T-cell (primary cell): ENCODE results near the gene PPT2. TPM values are rescaled to one million over a fixed set of nuclear protein-coding genes. Genes with fewer than 3 reads are reported as not detected.

Source experiments
- ATAC-seq, 4 experiments: fragments of 200-7000 bp in 3 of 4; fragments of 150-1000 bp in 1 of 4; cut with Tn5 transposase; replicated peaks in 1 of 4; 1 replicate in 3 of 4; 2 replicates in 1 of 4; pipeline ENCODE4 v1.10.0; 2021; ENCODE audit warnings: moderate library complexity in 3 of 4, mild to moderate bottlenecking in 2 of 4, moderate number of reproducible peaks in 1 of 4
- CTCF ChIA-PET, 2 donors: fragments of 300-600 bp; sonication (Branson Sonifier 250); formaldehyde crosslinking; loops; one replicate each; lab custom pipeline; 2022; ENCODE audit warnings: antibody characterized with exemption in 2 of 2; lab: Charles Lee
- POLR2A ChIA-PET, 2 donors: fragments of 300-600 bp; sonication (Branson Sonifier 250); formaldehyde crosslinking; loops; one replicate each; lab custom pipeline; 2022; ENCODE audit warnings: antibody characterized with exemption in 2 of 2; lab: Charles Lee
- DNase-seq, 35 experiments: peaks; one replicate each; pipeline versions ENCODE4 v3.0.0 to v3.0.0-alpha.2; 2013 to 2023
- H3K27ac ChIP-seq: one replicate; pipeline ENCODE4 v1.5.1; 2013; ENCODE audit warnings: low read length
- H3K27me3 ChIP-seq, 2 experiments: replicated peaks in 1 of 2; 1 replicate in 1 of 2; 2 replicates in 1 of 2; pipeline versions ENCODE4 v1.6.1 to v1.7.0; 2013; ENCODE audit warnings: low read length in 1 of 2, mixed read lengths in 1 of 2; ENCODE audit not compliant: control insufficient read depth in 2 of 2, insufficient read depth in 2 of 2; ENCODE audit errors: extremely low read depth in 1 of 2
- H3K36me3 ChIP-seq, 2 donors: 1 replicate in 1 of 2; 2 replicates in 1 of 2; pipeline versions ENCODE4 v1.6.1 to v1.7.0; 2013; ENCODE audit warnings: low read length in 1 of 2; ENCODE audit not compliant: control insufficient read depth in 2 of 2, insufficient read depth in 1 of 2; ENCODE audit errors: extremely low read depth in 1 of 2
- H3K4me1 ChIP-seq, 2 experiments: 1 replicate in 1 of 2; 2 replicates in 1 of 2; pipeline versions ENCODE4 v1.6.1 to v1.7.0; 2013; ENCODE audit warnings: low read length in 2 of 2, mixed read lengths in 1 of 2; ENCODE audit not compliant: insufficient read depth in 2 of 2, control insufficient read depth in 1 of 2; ENCODE audit errors: extremely low read depth in 1 of 2
- H3K4me3 ChIP-seq, 2 donors: 1 replicate in 1 of 2; 2 replicates in 1 of 2; pipeline versions ENCODE4 v1.5.1 to v1.7.0; 2013; ENCODE audit warnings: mild to moderate bottlenecking in 2 of 2, low read length in 1 of 2, moderate library complexity in 1 of 2; ENCODE audit not compliant: control insufficient read depth in 1 of 2; ENCODE audit errors: extremely low read depth in 1 of 2
- H3K9me3 ChIP-seq: 2 replicates; pipeline ENCODE4 v1.7.0; 2013
- H3K27ac Mint-ChIP-seq, 2 donors: one replicate each; pipeline ENCODE4 v1.8.0; 2020 to 2021; ENCODE audit warnings: mild to moderate bottlenecking in 2 of 2, mixed read lengths in 2 of 2
- H3K27me3 Mint-ChIP-seq, 2 donors: one replicate each; pipeline ENCODE4 v1.8.0; 2021 to 2022; ENCODE audit warnings: mixed read lengths in 2 of 2
- H3K36me3 Mint-ChIP-seq: one replicate; pipeline ENCODE4 v1.8.0; 2021; ENCODE audit warnings: mixed read lengths
- H3K4me1 Mint-ChIP-seq, 3 donors: one replicate each; pipeline ENCODE4 v1.8.0; 2020 to 2022; ENCODE audit warnings: mixed read lengths in 3 of 3, mild to moderate bottlenecking in 1 of 3
- H3K4me3 Mint-ChIP-seq, 3 donors: one replicate each; pipeline ENCODE4 v1.8.0; 2020 to 2022; ENCODE audit warnings: mild to moderate bottlenecking in 3 of 3, mixed read lengths in 3 of 3, moderate library complexity in 3 of 3
- H3K9me3 Mint-ChIP-seq, 3 donors: one replicate each; pipeline ENCODE4 v1.8.0; 2020 to 2022; ENCODE audit warnings: mixed read lengths in 3 of 3
- WGBS: methylation state at CpG from one replicate; pipeline ENCODE4 v1.1.5; 2013; ENCODE audit warnings: missing lambda C conversion rate; ENCODE audit not compliant: insufficient coverage; 5-methylcytosine and 5-hydroxymethylcytosine counted together
- total RNA-seq, 35 experiments: library from RNA in 6 of 35; stranded (reverse) in 6 of 35; fragments of 120-200 nt in 1 of 35; gene quantifications; one replicate each; pipeline versions ENCODE4 v1.2.1 to v1.2.4 and lab custom pipeline; 2013 to 2026

PPT2 gene
- total RNA-seq, 5 donors from 2014 or later (not counting 1 experiment from before 2014, with no cell fraction given): 11.2 to 25.6 (median 19.3) TPM

GRCh38 chr6:32158052-32158451 lies 4.1 kb downstream of the PPT2 start:
- ChIA-PET CTCF (no interaction called here), POLR2A (no interaction called here)
- Mint-ChIP-seq H3K4me1 (peaks cover 20 to 26% (median 26%) of the 10 kb centered on the region in 3 donors), H3K9me3 (no peaks in the 10 kb centered on the region), H3K27me3 (peaks cover 0 to 3% of the 10 kb centered on the region in 2 donors), H3K27ac (no peak overlapping the region), H3K36me3 (peaks cover 16% of the 10 kb centered on the region), H3K4me3 (no peak overlapping the region)
- H3K4me1 ChIP-seq: peaks cover 6 to 29% of the 10 kb centered on the region in 2 experiments
- H3K27me3 ChIP-seq: peaks cover 0 to 4% of the 10 kb centered on the region in 2 experiments
- H3K36me3 ChIP-seq: peaks cover 6 to 12% of the 10 kb centered on the region in 2 donors
- no peak overlapping the region for H3K4me3 ChIP-seq
- no peak overlapping the region for H3K27ac ChIP-seq
- no peaks in the 10 kb centered on the region for H3K9me3 ChIP-seq
- DNase-seq (no peak), ATAC-seq (no peak)

DNA sequence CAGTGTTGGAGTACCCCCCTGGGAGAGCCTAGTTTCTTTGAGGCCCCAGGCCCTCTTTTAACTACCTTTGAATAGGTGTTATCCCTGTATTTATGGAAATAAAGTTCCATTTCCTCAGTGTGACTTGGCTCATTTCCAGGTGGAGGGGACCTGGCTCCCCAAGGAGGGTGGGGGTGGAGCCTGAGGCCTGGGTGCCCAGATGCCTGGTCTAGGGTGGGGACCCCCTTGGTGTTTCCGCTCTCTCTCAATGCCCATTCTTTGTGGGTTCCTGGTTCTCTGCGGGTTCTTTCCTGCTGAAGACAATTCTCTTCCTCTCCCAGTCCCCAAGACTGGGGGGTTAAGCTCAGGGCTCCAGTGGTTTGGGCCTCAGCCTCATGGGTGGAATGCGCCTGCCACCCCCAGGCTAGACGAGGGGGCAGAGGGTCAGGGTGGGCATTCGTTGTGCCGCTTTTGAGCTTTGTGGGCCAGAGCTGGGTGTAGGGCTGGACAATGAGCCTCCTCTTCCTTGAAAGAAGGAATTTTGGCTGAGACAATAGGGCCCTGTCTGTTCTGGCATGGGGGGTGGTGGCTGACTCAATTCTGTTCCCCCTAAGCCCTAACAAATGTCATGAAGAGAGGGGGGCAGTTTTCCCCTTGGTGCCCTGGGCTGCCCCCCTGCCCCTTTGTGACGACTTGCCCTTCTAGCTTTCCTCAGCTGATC lies 9.8 kb downstream of the PPT2 start:
- ATAC-seq (no peak), DNase-seq (no peak)
- H3K4me1 ChIP-seq: no peaks in the 10 kb centered on the region
- H3K9me3 ChIP-seq: no peaks in the 10 kb centered on the region
- no peak overlapping the region for H3K27ac ChIP-seq
- Mint-ChIP-seq H3K27me3 (no peaks in the 10 kb centered on the region), H3K4me3 (no peak overlapping the region), H3K4me1 (no peaks in the 10 kb centered on the region), H3K27ac (no peak overlapping the region), H3K9me3 (no peaks in the 10 kb centered on the region), H3K36me3 (peaks cover 22% of the 10 kb centered on the region)
- H3K4me3 ChIP-seq: no peak overlapping the region
- H3K27me3 ChIP-seq: no peaks in the 10 kb centered on the region
- ChIA-PET POLR2A (no interaction called here), CTCF (no interaction called here)
- WGBS: no CpG with 5 or more reads among the region's 7 CpGs
- H3K36me3 ChIP-seq: peaks cover 0 to 18% of the 10 kb centered on the region in 2 donors

- Histone ChIP-seq H3K27ac (no peak within 1 kb of the TSS), H3K27me3 (no peaks in the 10 kb centered on the region), H3K4me1 (no peaks in the 10 kb centered on the region), H3K4me3 (no peak within 1 kb of the TSS), H3K36me3 (peaks cover 0 to 24% of the 10 kb centered on the region in 2 donors), H3K9me3 (no peaks in the 10 kb centered on the region)
- H3K4me1 Mint-ChIP-seq: no peaks in the 10 kb centered on the region
- ATAC-seq (no peak), DNase-seq (no peak)
- H3K36me3 Mint-ChIP-seq: peaks cover 26% of the 10 kb centered on the region
- no peak within 1 kb of the TSS for H3K27ac Mint-ChIP-seq
- H3K4me3 Mint-ChIP-seq: no peak within 1 kb of the TSS
- ChIA-PET POLR2A (no interaction called here), CTCF (no interaction called here)
- no peaks in the 10 kb centered on the region for H3K27me3 Mint-ChIP-seq
- H3K9me3 Mint-ChIP-seq: no peaks in the 10 kb centered on the region
These were observed 10.4 kb downstream of the PPT2 start, which contains the start of gene EGFL8 for GRCh38 chr6:32164295-32164694. TSS of gene EGFL8 (plus strand) at chr6:32164595. CDS start at chr6:32166166, 1,571 bp downstream.

DNA sequence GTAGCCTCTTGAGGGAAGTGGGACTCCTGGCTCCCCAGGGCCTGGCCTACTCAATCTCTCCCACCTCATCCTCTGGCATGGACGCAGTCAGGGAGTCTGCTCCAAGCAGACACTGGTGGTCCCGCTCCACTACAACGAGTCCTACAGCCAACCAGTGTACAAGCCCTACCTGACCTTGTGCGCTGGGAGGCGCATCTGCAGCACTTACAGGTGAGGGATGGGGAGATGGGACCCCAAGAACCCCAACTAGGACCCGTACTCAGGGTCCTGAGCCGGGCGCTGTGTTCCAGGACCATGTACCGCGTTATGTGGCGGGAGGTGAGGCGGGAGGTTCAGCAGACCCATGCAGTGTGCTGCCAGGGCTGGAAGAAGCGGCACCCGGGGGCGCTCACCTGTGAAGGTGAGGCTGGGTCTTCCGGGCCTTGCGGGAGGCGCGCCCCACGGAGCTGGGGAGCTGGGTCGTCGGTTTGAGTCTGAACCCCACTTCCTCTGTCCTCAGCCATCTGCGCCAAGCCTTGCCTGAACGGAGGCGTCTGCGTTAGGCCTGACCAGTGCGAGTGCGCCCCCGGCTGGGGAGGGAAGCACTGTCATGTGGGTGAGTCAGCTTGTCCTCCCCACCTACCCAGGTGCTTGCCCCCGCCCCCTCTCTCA lies 12.6 kb downstream of the PPT2 start:
- Histone ChIP-seq H3K27ac (no peak overlapping the region), H3K9me3 (no peaks in the 10 kb centered on the region), H3K27me3 (no peaks in the 10 kb centered on the region), H3K36me3 (peaks cover 3 to 43% of the 10 kb centered on the region in 2 donors), H3K4me3 (no peak overlapping the region), H3K4me1 (no peaks in the 10 kb centered on the region)
- Mint-ChIP-seq H3K27me3 (no peaks in the 10 kb centered on the region), H3K27ac (no peak overlapping the region), H3K4me3 (no peak overlapping the region), H3K36me3 (peaks cover 44% of the 10 kb centered on the region), H3K4me1 (peaks cover 3 to 10% (median 4%) of the 10 kb centered on the region in 3 donors), H3K9me3 (no peaks in the 10 kb centered on the region)
- DNase-seq: no peak
- ChIA-PET POLR2A (no interaction called here), CTCF (no interaction called here)
- WGBS: 98% methylated on average over 19 of the region's 30 CpGs
- ATAC-seq: no peak

GRCh38 chr6:32167154-32167760 lies 13.3 kb downstream of the PPT2 start:
- Mint-ChIP-seq H3K36me3 (peaks cover 44% of the 10 kb centered on the region), H3K4me3 (no peak overlapping the region), H3K4me1 (peaks cover 4 to 10% (median 4%) of the 10 kb centered on the region in 3 donors), H3K27me3 (no peaks in the 10 kb centered on the region), H3K9me3 (no peaks in the 10 kb centered on the region), H3K27ac (no peak overlapping the region)
- ChIA-PET CTCF (no interaction called here), POLR2A (interaction anchor here in 1 of 2 donors (0.5 kb wide), 1 partner anchor 270 kb away, joined by 6 read pairs; the partner anchor contains the start of gene EHMT2)
- Histone ChIP-seq H3K36me3 (peaks cover 3 to 43% of the 10 kb centered on the region in 2 donors), H3K27ac (no peak overlapping the region), H3K9me3 (no peaks in the 10 kb centered on the region), H3K4me1 (no peaks in the 10 kb centered on the region), H3K4me3 (no peak overlapping the region), H3K27me3 (no peaks in the 10 kb centered on the region)
- 97% methylated on average over 32 of the region's 32 CpGs for WGBS
- DNase-seq (no peak), ATAC-seq (no peak)

DNA sequence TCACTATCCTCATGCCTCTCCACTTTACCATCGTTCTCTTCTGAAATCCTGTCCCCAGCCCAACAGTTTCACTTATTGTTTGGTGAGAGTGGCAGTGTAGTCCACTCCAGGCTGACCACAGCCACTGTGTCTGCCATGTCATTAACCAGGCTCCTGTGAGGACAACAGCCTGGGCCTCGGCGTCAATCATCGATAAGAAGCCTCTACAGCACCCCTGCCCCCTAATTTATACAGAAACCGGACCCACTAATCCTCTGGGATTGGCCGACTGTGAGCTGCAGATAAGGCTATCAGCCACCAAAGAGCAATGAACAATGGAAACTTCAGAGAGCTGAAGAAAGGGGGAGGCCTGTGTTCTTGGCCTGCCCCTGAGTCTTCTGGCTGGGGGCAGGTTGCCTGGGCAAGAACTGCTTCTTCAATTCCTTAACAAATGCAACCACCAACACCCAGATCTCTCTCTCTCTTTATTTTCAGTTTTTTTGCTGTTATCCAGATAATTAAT lies 13.9 kb downstream of the PPT2 start:
- ChIA-PET CTCF (no interaction called here), POLR2A (interaction anchor here in 1 of 2 donors (0.5 kb wide), 1 partner anchor 270 kb away, joined by 6 read pairs; the partner anchor contains the start of gene EHMT2)
- Mint-ChIP-seq H3K27me3 (no peaks in the 10 kb centered on the region), H3K4me3 (no peak overlapping the region), H3K9me3 (no peaks in the 10 kb centered on the region), H3K27ac (no peak overlapping the region), H3K36me3 (peaks cover 44% of the 10 kb centered on the region), H3K4me1 (peaks cover 8 to 15% (median 8%) of the 10 kb centered on the region in 3 donors)
- ATAC-seq (no peak), DNase-seq (no peak)
- Histone ChIP-seq H3K27ac (no peak overlapping the region), H3K9me3 (no peaks in the 10 kb centered on the region), H3K36me3 (peaks cover 3 to 40% of the 10 kb centered on the region in 2 donors), H3K4me1 (peaks cover under 1 to 4% of the 10 kb centered on the region in 2 experiments), H3K27me3 (no peaks in the 10 kb centered on the region), H3K4me3 (no peak overlapping the region)
- 100% methylated on average over 3 of the region's 6 CpGs for WGBS
